Nephron progenitor cell (in vitro differentiated cells): ENCODE results near the gene PIGC.

ENCODE experiments used
- DNase-seq: peaks from one replicate; pipeline ENCODE4 v3.0.0; 2021
- H3K27ac Mint-ChIP-seq: 2 replicates; pipeline ENCODE4 v1.8.0; 2021; ENCODE audit warnings: mild to moderate bottlenecking, moderate library complexity, mixed read lengths
- H3K27me3 Mint-ChIP-seq: 2 replicates; pipeline ENCODE4 v1.8.0; 2021; ENCODE audit warnings: mild to moderate bottlenecking, low read depth, mixed read lengths; ENCODE audit not compliant: poor library complexity
- H3K36me3 Mint-ChIP-seq: 2 replicates; pipeline ENCODE4 v1.8.0; 2021; ENCODE audit warnings: low read depth, mixed read lengths
- H3K4me1 Mint-ChIP-seq: 2 replicates; pipeline ENCODE4 v1.8.0; 2021; ENCODE audit warnings: mixed read lengths
- H3K4me3 Mint-ChIP-seq: 2 replicates; pipeline ENCODE4 v1.8.0; 2021; ENCODE audit warnings: mild to moderate bottlenecking, moderate library complexity, mixed read lengths
- H3K9me3 Mint-ChIP-seq: 2 replicates; pipeline ENCODE4 v1.8.0; 2021; ENCODE audit warnings: mild to moderate bottlenecking, moderate library complexity, mixed read lengths
- TF ChIP-seq, protein P1 (sequence below): fragments of 200-600 bp; sonication (generic); IDR thresholded peaks from 2 replicates; pipeline ENCODE4 v1.5.0; 2021; ENCODE audit warnings: antibody characterized with exemption

PIGC gene

DNA sequence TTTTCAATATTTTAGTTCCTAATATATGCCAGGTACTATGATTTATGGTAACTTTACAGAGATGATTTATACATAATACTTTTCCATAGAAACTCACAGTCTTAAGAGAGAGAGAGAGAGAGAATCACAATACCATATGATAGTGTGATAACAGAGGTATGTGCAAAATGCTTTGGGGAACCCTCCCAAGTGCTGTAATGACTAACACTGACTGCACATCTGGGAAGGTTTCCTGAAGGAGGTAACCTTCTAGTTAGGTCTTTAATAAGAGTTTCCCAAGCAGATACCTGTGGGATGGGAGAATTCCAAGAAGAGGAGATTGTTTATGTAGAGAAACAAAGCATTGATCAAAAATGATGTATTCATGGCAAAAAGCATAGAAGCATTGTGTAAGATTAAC is 34.6 kb upstream of the PIGC start:
- Mint-ChIP-seq H3K27ac (no peak overlapping the region), H3K9me3 (no peaks in the 10 kb centered on the region), H3K36me3 (no peaks in the 10 kb centered on the region)

DNA sequence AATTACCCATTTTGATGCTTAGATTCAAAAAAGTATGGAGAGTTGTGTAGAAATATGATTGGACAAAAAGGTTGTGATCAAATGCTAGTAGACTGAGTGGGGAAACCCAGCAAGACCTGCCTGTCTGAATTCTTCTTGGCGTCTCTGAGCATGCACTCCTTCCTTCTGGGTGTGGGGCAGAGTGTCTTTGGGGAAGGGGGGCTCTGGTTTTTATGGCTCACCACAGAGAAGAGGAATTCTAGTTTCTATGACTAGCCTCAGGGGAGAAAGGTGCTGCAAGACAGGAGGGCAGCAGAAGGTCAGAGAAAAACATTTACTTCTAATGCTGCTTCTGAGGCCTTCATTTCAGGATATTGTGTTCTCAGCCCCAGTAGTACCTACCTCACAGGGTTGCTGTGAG is 33.9 kb upstream of the PIGC start:
- Mint-ChIP-seq H3K4me3 (no peak overlapping the region), H3K27me3 (no peaks in the 10 kb centered on the region), H3K27ac (no peak overlapping the region), H3K4me1 (peaks cover 48% of the 10 kb centered on the region), H3K36me3 (no peaks in the 10 kb centered on the region), H3K9me3 (no peaks in the 10 kb centered on the region)
- TF ChIP-seq, protein P1, sequence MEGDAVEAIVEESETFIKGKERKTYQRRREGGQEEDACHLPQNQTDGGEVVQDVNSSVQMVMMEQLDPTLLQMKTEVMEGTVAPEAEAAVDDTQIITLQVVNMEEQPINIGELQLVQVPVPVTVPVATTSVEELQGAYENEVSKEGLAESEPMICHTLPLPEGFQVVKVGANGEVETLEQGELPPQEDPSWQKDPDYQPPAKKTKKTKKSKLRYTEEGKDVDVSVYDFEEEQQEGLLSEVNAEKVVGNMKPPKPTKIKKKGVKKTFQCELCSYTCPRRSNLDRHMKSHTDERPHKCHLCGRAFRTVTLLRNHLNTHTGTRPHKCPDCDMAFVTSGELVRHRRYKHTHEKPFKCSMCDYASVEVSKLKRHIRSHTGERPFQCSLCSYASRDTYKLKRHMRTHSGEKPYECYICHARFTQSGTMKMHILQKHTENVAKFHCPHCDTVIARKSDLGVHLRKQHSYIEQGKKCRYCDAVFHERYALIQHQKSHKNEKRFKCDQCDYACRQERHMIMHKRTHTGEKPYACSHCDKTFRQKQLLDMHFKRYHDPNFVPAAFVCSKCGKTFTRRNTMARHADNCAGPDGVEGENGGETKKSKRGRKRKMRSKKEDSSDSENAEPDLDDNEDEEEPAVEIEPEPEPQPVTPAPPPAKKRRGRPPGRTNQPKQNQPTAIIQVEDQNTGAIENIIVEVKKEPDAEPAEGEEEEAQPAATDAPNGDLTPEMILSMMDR, result no peak
- DNase-seq, result no peak

More for the DNA sequence above, 34.6 kb upstream of the PIGC start:
- TF ChIP-seq, protein P1, result no peak
- Mint-ChIP-seq H3K27me3 (no peaks in the 10 kb centered on the region), H3K4me3 (no peak overlapping the region), H3K4me1 (peaks cover 48% of the 10 kb centered on the region)
- no peak for DNase-seq

DNA sequence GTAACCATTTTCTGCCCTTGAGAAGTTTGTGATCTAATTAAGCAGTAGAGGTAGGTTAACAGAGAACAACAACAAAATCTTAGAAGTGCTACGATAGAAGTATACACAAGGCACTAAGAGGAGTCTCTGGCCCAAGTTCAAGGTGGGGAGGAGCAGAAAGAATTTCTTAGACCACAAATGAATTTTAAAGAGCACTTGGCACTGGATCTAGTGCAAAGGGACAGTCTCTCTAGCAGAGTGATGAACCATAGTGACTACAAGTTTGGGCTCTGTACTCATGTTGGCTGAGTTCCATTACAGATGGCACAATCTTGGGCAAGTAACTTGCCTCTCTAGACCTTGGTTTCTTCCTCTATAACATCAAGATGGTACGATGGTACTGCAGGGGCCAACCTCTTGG is 33.3 kb upstream of the PIGC start:
- Mint-ChIP-seq H3K4me1 (peaks cover 48% of the 10 kb centered on the region), H3K36me3 (no peaks in the 10 kb centered on the region), H3K4me3 (no peak overlapping the region), H3K27me3 (no peaks in the 10 kb centered on the region), H3K27ac (no peak overlapping the region), H3K9me3 (no peaks in the 10 kb centered on the region)
- TF ChIP-seq, protein P1, result no peak
- DNase-seq, result no peak

DNA sequence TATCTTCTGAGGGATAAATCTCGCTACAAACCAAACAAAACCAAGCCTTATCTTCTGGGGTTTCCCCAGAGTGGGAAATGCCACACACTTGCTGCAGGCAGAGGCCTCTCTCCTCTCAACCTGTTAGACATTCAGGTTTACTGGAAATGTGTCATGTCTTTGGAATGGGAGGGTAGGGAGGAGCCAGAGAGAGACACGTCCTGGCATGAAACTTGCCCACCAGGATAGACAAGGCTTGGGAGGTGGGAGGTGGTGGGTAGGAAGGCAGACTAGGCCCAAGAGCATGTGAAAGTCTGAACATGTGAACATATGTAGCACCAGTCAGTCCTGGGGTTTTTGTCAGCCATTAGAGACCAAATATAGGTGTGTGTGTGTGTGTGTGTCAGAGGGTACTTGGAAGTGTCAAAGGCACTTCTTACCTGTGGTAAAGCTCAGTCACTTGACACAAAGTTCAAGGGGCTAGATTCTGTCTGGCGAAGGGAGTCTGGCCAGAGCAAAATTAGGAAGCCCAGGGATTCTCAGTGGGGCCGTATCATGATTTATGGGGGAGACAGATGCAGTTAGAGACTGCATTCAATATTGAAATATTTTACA is 32.4 kb upstream of the PIGC start:
- Mint-ChIP-seq H3K27ac (no peak overlapping the region), H3K9me3 (no peaks in the 10 kb centered on the region), H3K4me1 (peaks cover 39% of the 10 kb centered on the region), H3K36me3 (no peaks in the 10 kb centered on the region), H3K27me3 (no peaks in the 10 kb centered on the region), H3K4me3 (no peak overlapping the region)
- TF ChIP-seq, protein P1, result no peak
- no peak for DNase-seq

DNA sequence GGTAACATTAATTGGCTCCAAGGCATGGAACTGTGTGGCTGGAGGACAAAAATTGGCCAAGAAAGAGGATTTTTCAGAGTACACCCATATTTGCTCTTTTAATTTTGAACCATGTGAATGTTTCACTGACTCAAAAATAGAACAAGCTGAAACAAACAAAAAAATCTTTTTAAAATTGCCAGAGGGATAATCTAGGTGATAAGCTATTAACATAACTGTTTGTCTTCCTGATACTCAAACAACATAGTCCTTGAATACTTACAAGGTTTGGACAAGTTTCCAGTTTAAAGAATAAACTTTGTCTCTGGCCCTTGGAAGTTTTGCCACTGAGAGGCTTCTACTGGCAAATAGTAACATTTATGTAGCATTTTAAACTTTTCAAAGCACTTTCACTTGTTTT is 30.0 kb upstream of the PIGC start:
- DNase-seq, result no peak
- H3K9me3 Mint-ChIP-seq, result no peaks in the 10 kb centered on the region
- TF ChIP-seq, protein P1, result no peak
- no peak overlapping the region for H3K4me3 Mint-ChIP-seq
- peaks cover 23% of the 10 kb centered on the region for H3K4me1 Mint-ChIP-seq
- no peaks in the 10 kb centered on the region for H3K27me3 Mint-ChIP-seq
- no peak overlapping the region for H3K27ac Mint-ChIP-seq
- no peaks in the 10 kb centered on the region for H3K36me3 Mint-ChIP-seq

DNA sequence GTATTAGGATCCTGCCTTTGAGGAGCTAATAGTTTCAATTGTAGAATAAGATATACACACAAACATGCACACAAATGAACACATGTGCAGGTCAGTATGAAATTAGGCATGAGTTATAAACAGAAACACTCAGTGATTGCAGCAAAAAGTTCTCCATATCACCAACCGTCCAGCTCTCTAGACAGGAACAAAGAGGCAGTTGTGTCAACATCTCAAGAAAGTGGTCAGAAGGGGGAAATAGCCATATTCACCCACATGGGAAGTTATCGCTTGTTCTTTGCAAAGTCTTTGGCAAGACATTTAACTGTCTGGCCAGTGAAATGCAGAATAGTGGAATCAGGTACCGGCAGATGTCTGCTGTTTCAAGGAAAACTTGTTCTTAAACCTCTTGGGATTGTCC is 29.4 kb upstream of the PIGC start:
- no peak for DNase-seq
- TF ChIP-seq, protein P1, result no peak
- Mint-ChIP-seq H3K4me3 (no peak overlapping the region), H3K4me1 (peaks cover 17% of the 10 kb centered on the region), H3K27ac (no peak overlapping the region), H3K36me3 (no peaks in the 10 kb centered on the region), H3K9me3 (no peaks in the 10 kb centered on the region), H3K27me3 (peaks cover 1% of the 10 kb centered on the region)
